H1 (cell line): Measurements from ENCODE around the gene DDN. TPM values are rescaled to one million over a fixed set of nuclear protein-coding genes. Genes with fewer than 3 reads are reported as not detected.

ENCODE experiments used
- CTCF ChIP-seq, 3 experiments: IDR thresholded peaks; 1 replicate in 2 of 3; 2 replicates in 1 of 3; pipeline versions ENCODE4 v1.5.1 to v1.6.1; 2011; ENCODE audit warnings: low read length in 3 of 3, mild to moderate bottlenecking in 3 of 3, inconsistent platforms in 2 of 3, low read depth in 1 of 3, moderate library complexity in 1 of 3; ENCODE audit not compliant: insufficient read depth in 1 of 3; ENCODE audit errors: control extremely low read depth in 1 of 3
- GTF2F1 ChIP-seq: IDR thresholded peaks from 2 replicates; pipeline ENCODE4 v1.6.1; 2012; ENCODE audit warnings: low read depth, low read length, improper control_type of control experiment, borderline replicate concordance
- KDM4A ChIP-seq: IDR thresholded peaks from one replicate; pipeline ENCODE4 v1.7.1; 2012; ENCODE audit warnings: low read depth, mild to moderate bottlenecking, moderate library complexity, low read length, inconsistent platforms; ENCODE audit not compliant: severe bottlenecking
- MAFK ChIP-seq: IDR thresholded peaks from 2 replicates; pipeline ENCODE4 v1.6.1; 2012; ENCODE audit warnings: low read depth, mild to moderate bottlenecking, improper control_type of control experiment, low read length
- NANOG ChIP-seq: IDR thresholded peaks from 2 replicates; pipeline ENCODE4 v1.6.1; 2011; ENCODE audit warnings: low read length, low read depth, mild to moderate bottlenecking, inconsistent platforms; ENCODE audit not compliant: insufficient read depth, poor library complexity, severe bottlenecking
- POLR2AphosphoS5 ChIP-seq: IDR thresholded peaks from 2 replicates; pipeline ENCODE4 v1.6.1; 2011; ENCODE audit warnings: low read depth, low read length
- RBBP5 ChIP-seq: IDR thresholded peaks from 2 replicates; pipeline ENCODE4 v1.7.1; 2012; ENCODE audit warnings: low read depth, mild to moderate bottlenecking, inconsistent platforms, low read length, moderate library complexity, borderline replicate concordance
- RFX5 ChIP-seq: IDR thresholded peaks from 2 replicates; pipeline ENCODE4 v1.6.1; 2011; ENCODE audit warnings: low read depth, low read length, improper control_type of control experiment, borderline replicate concordance
- RXRA ChIP-seq: IDR thresholded peaks from 2 replicates; pipeline ENCODE4 v1.6.1; 2011; ENCODE audit warnings: low read depth, mild to moderate bottlenecking, low read length, moderate library complexity; ENCODE audit not compliant: insufficient read depth
- SIRT6 ChIP-seq: IDR thresholded peaks from one replicate; pipeline ENCODE4 v1.7.1; 2012; ENCODE audit warnings: low read length, inconsistent platforms
- SP2 ChIP-seq: IDR thresholded peaks from 2 replicates; pipeline ENCODE4 v1.6.1; 2012; ENCODE audit warnings: mild to moderate bottlenecking, low read length, inconsistent platforms
- SP4 ChIP-seq: IDR thresholded peaks from 2 replicates; pipeline ENCODE4 v1.6.1; 2012; ENCODE audit warnings: low read length, inconsistent platforms
- SRF ChIP-seq: IDR thresholded peaks from 2 replicates; pipeline ENCODE4 v1.6.1; 2011; ENCODE audit warnings: mild to moderate bottlenecking, low read depth, low read length, moderate library complexity
- TAF7 ChIP-seq: optimal IDR thresholded peaks from 2 replicates; pipeline ENCODE3; 2011; ENCODE audit warnings: low read depth, mild to moderate bottlenecking, inconsistent platforms, low read length, moderate library complexity, borderline replicate concordance
- TEAD4 ChIP-seq: IDR thresholded peaks from 2 replicates; pipeline ENCODE4 v1.6.1; 2012; ENCODE audit warnings: low read depth, low read length, inconsistent platforms, mixed read lengths
- ZNF274 ChIP-seq: IDR thresholded peaks from 2 replicates; pipeline ENCODE4 v1.7.0; 2012; ENCODE audit warnings: low read length, borderline replicate concordance; ENCODE audit errors: extremely low read depth
- polyA plus RNA-seq, 7 experiments: library from polyadenylated mRNA; depleted of rRNA in 3 of 7; stranded (reverse) in 5 of 7; unstranded in 2 of 7; fragments of >200 nt in 5 of 7; fragments of 200-250 nt in 2 of 7; gene quantifications; 1 replicate in 5 of 7; 2 replicates in 1 of 7; 4 replicates in 1 of 7; pipeline versions ENCODE4 v1.2.1 to v1.2.3, GENCODE V29; 2011 to 2013; ENCODE audit warnings: missing spikeins in 2 of 7, mixed read lengths in 2 of 7
- total RNA-seq: library from RNA; stranded (reverse); fragmentation: NEBNext Ultra II Directional; extraction: Animal tissue kit (Norgen Biotek cat#: 25700); gene quantifications from 2 replicates; pipeline ENCODE4 v1.2.1, GENCODE V29; 2021
- TF ChIP-seq, protein P1 (sequence below): IDR thresholded peaks from 2 replicates; pipeline ENCODE4 v1.6.1; 2011; ENCODE audit warnings: low read depth, mild to moderate bottlenecking, low read length; ENCODE audit not compliant: insufficient read depth

The DDN gene
- total and polyA plus RNA-seq, 2 of the 8 experiments (the other 6 are each of a cell fraction or from before 2014, with no cell fraction given), result 0.14 to 0.30 TPM

DNA sequence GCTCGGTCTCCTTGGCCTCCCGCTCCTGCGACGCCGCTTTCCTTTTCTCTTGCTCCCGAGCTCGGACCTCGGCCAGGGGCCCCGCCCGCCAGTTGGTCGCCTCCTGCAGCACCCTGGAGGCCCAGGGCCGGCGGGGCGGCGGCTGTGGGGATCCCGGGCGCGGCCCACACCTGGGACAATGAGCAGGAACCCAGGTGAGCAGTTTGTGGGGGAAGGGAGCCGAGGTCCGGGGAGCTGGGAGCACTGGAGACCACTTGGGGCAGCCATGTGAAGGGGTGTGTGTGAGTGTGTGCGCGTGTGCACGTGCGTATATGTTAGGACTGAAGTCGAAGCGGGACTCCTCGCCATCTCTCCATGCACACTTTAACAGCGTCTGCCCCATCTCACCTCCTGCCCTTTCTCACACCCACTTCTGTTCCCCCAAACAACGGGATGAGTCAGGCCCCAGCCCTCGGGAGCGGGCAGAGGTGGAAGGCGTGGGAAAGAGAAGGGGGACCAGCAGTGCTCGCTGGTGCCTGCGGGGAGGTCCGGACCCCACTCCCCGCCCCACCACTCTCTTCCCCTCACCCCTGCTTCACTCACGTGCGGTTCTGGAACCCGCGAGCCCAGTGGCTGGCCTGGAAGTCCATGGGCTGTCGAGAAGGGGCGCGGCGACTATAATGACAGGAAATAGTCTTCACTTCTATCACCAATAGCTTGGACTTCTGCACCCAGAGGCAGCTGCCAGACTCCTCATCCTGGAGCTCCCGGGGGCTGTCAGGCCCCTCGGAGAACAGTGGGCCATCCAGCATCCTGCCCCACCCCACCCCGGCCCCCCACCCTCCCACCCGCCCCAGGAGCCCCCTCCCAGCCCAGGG lies 450 bp downstream of the DDN start (continued):
- peak; percentile 70 for TF ChIP-seq KDM4A
- TF ChIP-seq RXRA, result no peak
- TF ChIP-seq SRF, result no peak
- TF ChIP-seq CTCF (IDR thresholded peaks at IDR 0.05; ENCODE audit: control extremely low read depth in 1 of 3, insufficient read depth in 1 of 3, low read depth in 1 of 3, low read length in 3 of 3), result peak in 2 of 3 experiments; percentile 6 to 10; a peak in 2 of 4 replicates
- TF ChIP-seq, protein P1, sequence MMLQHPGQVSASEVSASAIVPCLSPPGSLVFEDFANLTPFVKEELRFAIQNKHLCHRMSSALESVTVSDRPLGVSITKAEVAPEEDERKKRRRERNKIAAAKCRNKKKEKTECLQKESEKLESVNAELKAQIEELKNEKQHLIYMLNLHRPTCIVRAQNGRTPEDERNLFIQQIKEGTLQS, result no peak
- TF ChIP-seq TAF7, result no peak
- TF ChIP-seq RFX5, result no peak
- TF ChIP-seq POLR2AphosphoS5, result no peak
- TF ChIP-seq SP2, result no peak
- no peak for TF ChIP-seq ZNF274
- TF ChIP-seq RBBP5, result no peak
- no peak for TF ChIP-seq GTF2F1
- TF ChIP-seq MAFK, result no peak
- no peak for TF ChIP-seq TEAD4
- TF ChIP-seq NANOG, result no peak
- TF ChIP-seq SP4, result no peak
- TF ChIP-seq SIRT6, result no peak
